Left lung (tissue), 10 donors: ENCODE data around the gene ADAMTS2. TPM values are rescaled to one million over a fixed set of nuclear protein-coding genes. Genes with fewer than 3 reads are reported as not detected.
A peak's percentile ranks its signal among the peaks of the same experiment; 100 is the strongest.

ENCODE experiments used
- ATAC-seq: fragments of 200-7000 bp; cut with Tn5 transposase; one replicate; pipeline ENCODE4 v1.9.1; 2020; ENCODE audit warnings: moderate library complexity
- DNase-seq, 4 donors: peaks; one replicate each; pipeline ENCODE4 v3.0.0-alpha.2; 2013 to 2020
- H3K27ac ChIP-seq, 2 donors: fragments of 200-600 bp; sonication (generic) in 1 of 2; one replicate each; pipeline versions ENCODE4 v1.5.0 to v1.8.0; 2020 to 2021
- H3K27me3 ChIP-seq, 2 donors: fragments of 200-600 bp; sonication (generic) in 1 of 2; one replicate each; pipeline versions ENCODE4 v1.5.0 to v1.8.0; 2020 to 2021
- H3K36me3 ChIP-seq, 2 donors: fragments of 200-600 bp; sonication (generic) in 1 of 2; one replicate each; pipeline versions ENCODE4 v1.5.0 to v1.8.0; 2020 to 2021
- H3K4me1 ChIP-seq, 2 donors: fragments of 200-600 bp; one replicate each; pipeline ENCODE4 v1.8.0; 2021
- H3K4me3 ChIP-seq, 2 donors: fragments of 200-600 bp; sonication (generic) in 1 of 2; one replicate each; pipeline versions ENCODE4 v1.5.0 to v1.8.0; 2020 to 2021; ENCODE audit warnings: mild to moderate bottlenecking in 1 of 2
- H3K9me3 ChIP-seq, 2 donors: fragments of 200-600 bp; sonication (generic) in 1 of 2; one replicate each; pipeline versions ENCODE4 v1.5.0 to v1.8.0; 2020 to 2021
- intact Hi-C, 2 donors: fragments of 100-400 bp; cut with DNase I; formaldehyde crosslinking; loops; one replicate each; pipeline versions ENCODE4 v1.11.2 to v1.14.2; 2022
- polyA plus RNA-seq, 6 donors: library from polyadenylated mRNA; unstranded; fragments of 120-200 nt; gene quantifications; one replicate each; pipeline ENCODE4 v1.2.1, GENCODE V29; 2013; ENCODE audit not compliant: insufficient read length in 6 of 6
- total RNA-seq, 2 donors: library from RNA; stranded (reverse); fragmentation: NEBNext Ultra II Directional; extraction: Animal tissue kit (Norgen Biotek cat#: 25700); gene quantifications; one replicate each; pipeline ENCODE4 v1.2.1, GENCODE V29; 2021
- TF ChIP-seq, protein P1 (sequence below), 2 donors: fragments of 200-600 bp; sonication (generic) in 1 of 2; IDR thresholded peaks; one replicate each; pipeline versions ENCODE4 v1.5.0 to v1.8.0; 2021; ENCODE audit warnings: antibody characterized with exemption in 2 of 2
- donor health status: DM: no; HTN: yes; CAD: no.
- donor health status: DM: no; HTN: no; CAD: no.

The ADAMTS2 gene
- total and polyA plus RNA-seq, 8 donors, result 27.5 to 68.2 (median 36.0) TPM

DNA sequence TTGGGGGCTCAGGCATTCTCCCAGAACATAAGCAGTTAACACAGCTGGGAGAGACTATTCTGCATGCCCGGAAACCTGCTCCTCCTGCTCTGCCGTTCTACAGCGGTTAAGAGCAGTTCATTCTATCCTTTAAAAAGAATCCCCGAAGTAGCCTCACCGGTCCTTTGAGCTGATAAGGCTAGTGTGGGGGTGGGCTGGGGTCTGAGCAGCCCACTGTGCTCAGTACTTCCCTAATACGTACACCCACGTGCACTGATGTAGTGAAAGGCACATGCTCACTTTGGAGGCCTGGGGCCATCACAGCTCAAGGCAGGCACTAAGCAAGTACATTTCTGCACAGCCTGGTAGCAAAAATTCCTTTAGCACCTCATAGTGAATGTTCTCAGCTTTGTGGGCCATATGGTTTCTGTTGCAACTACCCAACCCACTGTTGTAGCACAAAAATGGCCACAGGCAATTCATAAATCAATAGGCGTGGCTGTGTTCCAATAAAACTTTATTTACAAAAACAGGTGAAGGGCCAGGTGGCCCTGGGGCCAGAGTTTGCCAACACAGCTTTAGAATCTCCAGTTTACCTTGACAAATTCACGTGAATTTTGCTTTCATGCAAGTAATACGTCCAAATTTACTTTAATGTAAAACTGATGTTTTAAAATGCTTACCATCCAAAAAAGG lies 148.7 kb downstream of the ADAMTS2 start:
- TF ChIP-seq, protein P1, sequence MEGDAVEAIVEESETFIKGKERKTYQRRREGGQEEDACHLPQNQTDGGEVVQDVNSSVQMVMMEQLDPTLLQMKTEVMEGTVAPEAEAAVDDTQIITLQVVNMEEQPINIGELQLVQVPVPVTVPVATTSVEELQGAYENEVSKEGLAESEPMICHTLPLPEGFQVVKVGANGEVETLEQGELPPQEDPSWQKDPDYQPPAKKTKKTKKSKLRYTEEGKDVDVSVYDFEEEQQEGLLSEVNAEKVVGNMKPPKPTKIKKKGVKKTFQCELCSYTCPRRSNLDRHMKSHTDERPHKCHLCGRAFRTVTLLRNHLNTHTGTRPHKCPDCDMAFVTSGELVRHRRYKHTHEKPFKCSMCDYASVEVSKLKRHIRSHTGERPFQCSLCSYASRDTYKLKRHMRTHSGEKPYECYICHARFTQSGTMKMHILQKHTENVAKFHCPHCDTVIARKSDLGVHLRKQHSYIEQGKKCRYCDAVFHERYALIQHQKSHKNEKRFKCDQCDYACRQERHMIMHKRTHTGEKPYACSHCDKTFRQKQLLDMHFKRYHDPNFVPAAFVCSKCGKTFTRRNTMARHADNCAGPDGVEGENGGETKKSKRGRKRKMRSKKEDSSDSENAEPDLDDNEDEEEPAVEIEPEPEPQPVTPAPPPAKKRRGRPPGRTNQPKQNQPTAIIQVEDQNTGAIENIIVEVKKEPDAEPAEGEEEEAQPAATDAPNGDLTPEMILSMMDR (IDR thresholded peaks at IDR 0.05), result no peak
- ATAC-seq (no peak), DNase-seq (peak in 1 of 4 donors; percentile 6)
- no peaks in the 10 kb centered on the region for H3K36me3 ChIP-seq
- H3K27me3 ChIP-seq, result peaks cover 0 to 11% of the 10 kb centered on the region in 2 donors
- no peaks in the 10 kb centered on the region for H3K4me1 ChIP-seq
- H3K27ac ChIP-seq, result no peak overlapping the region
- H3K9me3 ChIP-seq, result no peaks in the 10 kb centered on the region
- H3K4me3 ChIP-seq, result no peak overlapping the region
- intact Hi-C loops, result no loop called here

DNA sequence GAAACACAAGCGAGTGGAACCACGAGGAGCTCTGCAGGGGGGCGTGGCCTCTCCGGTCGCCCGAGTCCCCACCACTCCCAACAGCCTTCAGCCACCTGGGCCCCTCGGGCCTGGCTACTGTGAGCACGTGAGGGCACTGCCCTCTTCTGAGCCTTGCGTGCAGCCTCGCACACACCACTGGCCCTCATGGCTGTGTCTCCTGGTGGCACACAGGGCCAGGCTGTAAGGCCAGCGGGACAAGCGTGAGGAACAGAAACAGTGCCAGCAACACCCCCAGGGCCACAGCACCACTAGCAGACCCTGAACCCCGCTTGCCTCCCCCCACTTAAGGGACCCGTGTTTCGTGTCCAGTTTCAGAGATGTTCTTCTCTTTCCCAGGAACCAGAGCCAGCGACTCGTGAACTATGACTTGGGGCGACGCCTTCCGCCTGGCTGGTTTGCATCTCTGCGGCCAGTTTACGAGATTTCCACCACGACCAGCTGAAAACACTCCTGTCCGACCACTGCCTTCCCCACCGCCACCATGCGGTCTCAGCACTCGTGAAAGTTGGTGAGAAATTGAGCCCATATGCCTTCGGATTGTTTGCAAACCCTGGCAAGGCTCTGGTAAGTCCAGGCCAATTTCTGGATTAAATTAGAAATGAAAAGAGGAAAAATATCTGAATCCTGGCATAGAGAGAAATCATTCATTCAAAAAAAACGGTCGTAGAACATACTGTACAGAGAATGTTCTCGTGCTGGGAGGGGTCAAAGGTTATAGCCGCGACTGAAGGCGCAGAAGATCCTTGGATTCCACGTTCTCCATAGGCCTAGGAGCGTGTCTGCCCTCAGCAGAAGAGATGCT lies 149.5 kb downstream of the ADAMTS2 start:
- Histone ChIP-seq H3K9me3 (no peaks in the 10 kb centered on the region), H3K27me3 (peaks cover 0 to 19% of the 10 kb centered on the region in 2 donors), H3K4me1 (no peaks in the 10 kb centered on the region), H3K36me3 (no peaks in the 10 kb centered on the region), H3K27ac (no peak overlapping the region), H3K4me3 (no peak overlapping the region)
- DNase-seq (peak in 2 of 4 donors; percentile 5 to 71), ATAC-seq (no peak)
- TF ChIP-seq, protein P1 (IDR thresholded peaks at IDR 0.05), result no peak
- intact Hi-C loops, result no loop called here

DNA sequence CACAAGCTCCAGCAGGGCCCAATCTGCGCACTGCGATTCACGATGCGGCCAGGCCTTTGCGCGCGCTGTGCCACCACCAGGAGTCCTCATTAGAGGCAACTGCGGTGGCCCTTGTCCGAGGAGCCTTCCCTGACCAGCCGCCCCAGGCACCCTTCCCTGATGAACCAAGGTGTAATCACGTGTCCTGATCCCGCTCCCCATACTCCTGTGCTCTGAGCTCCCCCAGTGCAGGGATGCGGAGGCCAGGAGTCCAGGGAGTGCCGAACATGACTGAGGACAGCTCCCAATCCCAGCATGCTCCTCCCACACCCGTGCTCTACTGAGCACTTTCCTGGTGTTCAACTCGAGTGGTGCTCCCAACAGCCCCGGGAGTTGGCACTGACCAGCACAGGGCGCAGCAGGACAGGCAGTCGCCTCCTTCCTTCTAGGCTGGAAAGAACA lies 150.3 kb downstream of the ADAMTS2 start:
- Histone ChIP-seq H3K27me3 (peaks cover 0 to 21% of the 10 kb centered on the region in 2 donors), H3K4me1 (no peaks in the 10 kb centered on the region), H3K36me3 (no peaks in the 10 kb centered on the region), H3K4me3 (no peak overlapping the region), H3K9me3 (no peaks in the 10 kb centered on the region), H3K27ac (no peak overlapping the region)
- DNase-seq, result peak in 2 of 4 donors; percentile 25 to 61
- ATAC-seq, result no peak
- TF ChIP-seq, protein P1 (IDR thresholded peaks at IDR 0.05), result no peak
- intact Hi-C loops, result no loop called here

DNA sequence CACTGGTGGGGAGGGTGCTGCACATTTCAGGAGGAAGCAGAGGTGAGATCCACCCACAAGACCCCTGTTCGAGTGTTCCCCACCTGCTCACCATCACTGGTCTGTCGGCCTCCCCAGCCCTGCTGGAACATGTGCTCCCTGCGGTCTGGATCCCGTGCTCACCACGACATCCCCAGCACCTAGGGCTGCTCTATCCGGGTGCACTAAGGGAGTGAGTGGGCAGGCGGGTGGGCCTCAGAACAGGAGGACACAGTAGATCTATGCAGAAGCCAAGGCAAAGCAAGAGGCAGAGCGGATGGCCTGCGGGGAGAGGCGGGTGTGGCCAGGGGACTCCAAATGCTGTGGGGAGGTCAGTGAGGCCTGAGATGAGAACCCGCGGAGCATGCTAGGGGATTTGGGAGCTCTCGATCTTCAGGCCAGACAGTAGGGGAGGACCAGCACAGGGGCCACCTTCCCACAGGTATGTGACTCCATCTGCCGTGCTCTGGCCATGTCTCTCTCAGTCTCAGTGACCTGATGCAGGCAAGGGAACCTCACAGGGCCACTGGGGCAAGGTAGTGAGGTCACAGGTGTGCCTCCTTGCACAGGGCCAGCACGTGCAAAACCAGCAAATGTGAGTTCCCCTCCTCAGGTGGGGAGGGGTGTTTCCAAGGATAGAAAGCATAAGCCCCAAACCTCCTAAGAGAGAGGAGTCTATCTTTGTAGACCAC lies 150.9 kb downstream of the ADAMTS2 start:
- no peak for ATAC-seq
- TF ChIP-seq, protein P1 (IDR thresholded peaks at IDR 0.05), result no peak
- peaks cover 0 to 21% of the 10 kb centered on the region in 2 donors for H3K27me3 ChIP-seq
- H3K4me1 ChIP-seq, result no peaks in the 10 kb centered on the region
- H3K4me3 ChIP-seq, result no peak overlapping the region
- intact Hi-C loops, result no loop called here
- H3K36me3 ChIP-seq, result no peaks in the 10 kb centered on the region
- H3K27ac ChIP-seq, result no peak overlapping the region
- DNase-seq, result peak in 2 of 4 donors; percentile 24 to 52
- H3K9me3 ChIP-seq, result no peaks in the 10 kb centered on the region
